Testis (tissue), 2 donors: ENCODE data around the gene POLR2E.

ENCODE experiments used
- POLR2A ChIP-seq: fragments of 450-650 bp; IDR thresholded peaks from one replicate; pipeline ENCODE4 v1.6.1; 2017; ENCODE audit warnings: antibody characterized with exemption, mild to moderate bottlenecking, moderate library complexity
- TF ChIP-seq, protein P1 (sequence below), 3 experiments: fragments of 450-650 bp in 2 of 3; fragments of 200-600 bp in 1 of 3; sonication (generic) in 1 of 3; IDR thresholded peaks; one replicate each; pipeline ENCODE4 v1.5.1; 2016 to 2019; ENCODE audit warnings: antibody characterized with exemption in 3 of 3, mild to moderate bottlenecking in 2 of 3, moderate library complexity in 1 of 3

DNA sequence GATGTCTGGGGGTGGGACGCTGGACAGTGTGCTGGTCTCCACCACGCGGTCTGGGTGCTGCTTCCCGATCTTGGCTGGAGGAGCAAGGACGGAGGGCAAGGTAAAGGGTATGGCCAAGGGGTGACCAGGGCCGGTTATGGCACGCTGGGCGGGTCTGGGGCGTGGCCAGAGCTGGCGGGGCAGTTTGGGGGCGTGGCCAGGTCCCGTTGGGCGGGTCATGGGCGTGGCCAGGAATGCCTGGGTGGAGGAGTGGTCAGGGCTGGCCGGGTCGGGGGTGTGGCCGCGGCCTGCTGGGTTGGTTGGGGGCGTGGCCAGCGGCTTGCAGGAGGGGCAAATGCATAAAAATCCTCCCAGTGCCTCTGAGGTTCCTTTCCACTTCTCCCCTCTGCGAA lies 27.8 kb upstream of the POLR2E start:
- TF ChIP-seq, protein P1, sequence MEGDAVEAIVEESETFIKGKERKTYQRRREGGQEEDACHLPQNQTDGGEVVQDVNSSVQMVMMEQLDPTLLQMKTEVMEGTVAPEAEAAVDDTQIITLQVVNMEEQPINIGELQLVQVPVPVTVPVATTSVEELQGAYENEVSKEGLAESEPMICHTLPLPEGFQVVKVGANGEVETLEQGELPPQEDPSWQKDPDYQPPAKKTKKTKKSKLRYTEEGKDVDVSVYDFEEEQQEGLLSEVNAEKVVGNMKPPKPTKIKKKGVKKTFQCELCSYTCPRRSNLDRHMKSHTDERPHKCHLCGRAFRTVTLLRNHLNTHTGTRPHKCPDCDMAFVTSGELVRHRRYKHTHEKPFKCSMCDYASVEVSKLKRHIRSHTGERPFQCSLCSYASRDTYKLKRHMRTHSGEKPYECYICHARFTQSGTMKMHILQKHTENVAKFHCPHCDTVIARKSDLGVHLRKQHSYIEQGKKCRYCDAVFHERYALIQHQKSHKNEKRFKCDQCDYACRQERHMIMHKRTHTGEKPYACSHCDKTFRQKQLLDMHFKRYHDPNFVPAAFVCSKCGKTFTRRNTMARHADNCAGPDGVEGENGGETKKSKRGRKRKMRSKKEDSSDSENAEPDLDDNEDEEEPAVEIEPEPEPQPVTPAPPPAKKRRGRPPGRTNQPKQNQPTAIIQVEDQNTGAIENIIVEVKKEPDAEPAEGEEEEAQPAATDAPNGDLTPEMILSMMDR (IDR thresholded peaks at IDR 0.05): no peak
- no peak for TF ChIP-seq POLR2A
